ENCODE results near the gene SIPA1L3.

GRCh38 chr19:38221919-38222830 is 315.2 kb downstream of the SIPA1L3 start:
- TF ChIP-seq BHLHE40 (IDR thresholded peaks at IDR 0.05; ENCODE audit: low read depth, low read length) (no peak), RAD21 (conservative IDR thresholded peaks at IDR 0.05 in 1 of 2, IDR thresholded peaks at IDR 0.05 in 1 of 2) (no peak), NR3C1 (IDR thresholded peaks at IDR 0.05) (no peak), RNF2 (IDR thresholded peaks at IDR 0.05; ENCODE audit: borderline replicate concordance, low read depth) (no peak), MAFK (IDR thresholded peaks at IDR 0.05; ENCODE audit: partially characterized antibody) (no peak), CEBPB (IDR thresholded peaks at IDR 0.05) (no peak), ZFP36 (IDR thresholded peaks at IDR 0.05; ENCODE audit: borderline replicate concordance, partially characterized antibody) (no peak), POLR2A (IDR thresholded peaks at IDR 0.05; ENCODE audit: low read length) (no peak), PBX3 (IDR thresholded peaks at IDR 0.05) (no peak)
- TF ChIP-seq, protein P1, sequence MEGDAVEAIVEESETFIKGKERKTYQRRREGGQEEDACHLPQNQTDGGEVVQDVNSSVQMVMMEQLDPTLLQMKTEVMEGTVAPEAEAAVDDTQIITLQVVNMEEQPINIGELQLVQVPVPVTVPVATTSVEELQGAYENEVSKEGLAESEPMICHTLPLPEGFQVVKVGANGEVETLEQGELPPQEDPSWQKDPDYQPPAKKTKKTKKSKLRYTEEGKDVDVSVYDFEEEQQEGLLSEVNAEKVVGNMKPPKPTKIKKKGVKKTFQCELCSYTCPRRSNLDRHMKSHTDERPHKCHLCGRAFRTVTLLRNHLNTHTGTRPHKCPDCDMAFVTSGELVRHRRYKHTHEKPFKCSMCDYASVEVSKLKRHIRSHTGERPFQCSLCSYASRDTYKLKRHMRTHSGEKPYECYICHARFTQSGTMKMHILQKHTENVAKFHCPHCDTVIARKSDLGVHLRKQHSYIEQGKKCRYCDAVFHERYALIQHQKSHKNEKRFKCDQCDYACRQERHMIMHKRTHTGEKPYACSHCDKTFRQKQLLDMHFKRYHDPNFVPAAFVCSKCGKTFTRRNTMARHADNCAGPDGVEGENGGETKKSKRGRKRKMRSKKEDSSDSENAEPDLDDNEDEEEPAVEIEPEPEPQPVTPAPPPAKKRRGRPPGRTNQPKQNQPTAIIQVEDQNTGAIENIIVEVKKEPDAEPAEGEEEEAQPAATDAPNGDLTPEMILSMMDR (IDR thresholded peaks at IDR 0.05), result no peak
